HEK293 (cell line): ENCODE data around the gene RPRD2.

Experiments
- CTCF ChIA-PET: fragments of 350-600 bp; formaldehyde crosslinking; extraction: SDS; loops from one replicate; lab custom pipeline; 2021; ENCODE audit warnings: antibody characterized with exemption; lab: Yijun Ruan, JAX
- POLR2A ChIA-PET: fragments of 300-600 bp; formaldehyde crosslinking; extraction: SDS; loops from one replicate; lab custom pipeline; 2020; ENCODE audit warnings: antibody characterized with exemption, inconsistent platforms; lab: Yijun Ruan, JAX
- H3K27ac ChIP-seq: fragments of 200-500 bp; sonication (Bioruptor generic); 2 replicates; pipeline ENCODE4 v1.5.1; 2014; ENCODE audit warnings: low read depth, low read length, control low read depth, inconsistent platforms; ENCODE audit errors: extremely low read depth
- H3K36me3 ChIP-seq, 2 experiments: fragments of 200-500 bp in 1 of 2; sonication (Bioruptor generic) in 1 of 2; 1 replicate in 1 of 2; 2 replicates in 1 of 2; pipeline ENCODE4 v1.5.1; 2014 to 2017; ENCODE audit warnings: inconsistent platforms in 2 of 2, low read length in 2 of 2; ENCODE audit not compliant: control insufficient read depth in 2 of 2, insufficient read depth in 1 of 2
- H3K4me1 ChIP-seq: fragments of 200-500 bp; sonication (Bioruptor generic); 2 replicates; pipeline ENCODE4 v1.5.1; 2014; ENCODE audit warnings: mild to moderate bottlenecking, low read length, inconsistent platforms; ENCODE audit not compliant: control insufficient read depth, insufficient read depth
- H3K4me3 ChIP-seq: 2 replicates; pipeline ENCODE4 v1.5.1; 2011; ENCODE audit warnings: low read depth, mild to moderate bottlenecking, control low read depth, low read length, moderate library complexity
- H3K9me3 ChIP-seq: fragments of 200-500 bp; sonication (Bioruptor generic); 2 replicates; pipeline ENCODE4 v1.5.1; 2014; ENCODE audit warnings: low read depth, low read length, inconsistent platforms; ENCODE audit not compliant: control insufficient read depth, insufficient read depth
- MZF1 ChIP-seq: fragments of 450-650 bp; formaldehyde crosslinking; IDR thresholded peaks from 2 replicates; pipeline ENCODE4 v1.5.1; 2017; ENCODE audit warnings: missing biosample characterization, missing genetic modification characterization, borderline replicate concordance
- TCF7L2 ChIP-seq: IDR thresholded peaks from 2 replicates; pipeline ENCODE4 v1.6.1; 2011; ENCODE audit warnings: low read depth, mild to moderate bottlenecking, inconsistent platforms, low read length, moderate library complexity, borderline replicate concordance
- ZFP37 ChIP-seq: fragments of 450-650 bp; formaldehyde crosslinking; IDR thresholded peaks from 2 replicates; pipeline ENCODE4 v1.5.1; 2016; ENCODE audit warnings: missing biosample characterization, missing genetic modification characterization
- ZNF121 ChIP-seq: fragments of 450-650 bp; formaldehyde crosslinking; IDR thresholded peaks from 2 replicates; pipeline ENCODE4 v1.5.1; 2016; ENCODE audit warnings: missing biosample characterization, missing genetic modification characterization
- ZNF16 ChIP-seq: fragments of 450-650 bp; formaldehyde crosslinking; IDR thresholded peaks from 2 replicates; pipeline ENCODE4 v1.5.1; 2016; ENCODE audit warnings: low read depth, missing biosample characterization, missing genetic modification characterization
- ZNF19 ChIP-seq: fragments of 450-650 bp; formaldehyde crosslinking; IDR thresholded peaks from 2 replicates; pipeline ENCODE4; 2016; ENCODE audit warnings: missing biosample characterization, missing genetic modification characterization, low read depth
- ZNF292 ChIP-seq: fragments of 450-650 bp; formaldehyde crosslinking; IDR thresholded peaks from 2 replicates; pipeline ENCODE4 v1.5.1; 2016; ENCODE audit warnings: low read depth, missing biosample characterization, missing genetic modification characterization, borderline replicate concordance
- ZNF596 ChIP-seq: fragments of 450-650 bp; IDR thresholded peaks from 2 replicates; pipeline ENCODE4 v1.5.0; 2018; ENCODE audit warnings: missing biosample characterization, mild to moderate bottlenecking, missing genetic modification characterization, moderate library complexity
- ZNF843 ChIP-seq: fragments of 450-650 bp; formaldehyde crosslinking; IDR thresholded peaks from 2 replicates; pipeline ENCODE4 v1.5.1; 2016; ENCODE audit warnings: missing biosample characterization, missing genetic modification characterization
- ZXDB ChIP-seq: fragments of 450-650 bp; formaldehyde crosslinking; IDR thresholded peaks from 2 replicates; pipeline ENCODE4 v1.5.1; 2016; ENCODE audit warnings: missing biosample characterization, missing genetic modification characterization
- TF ChIP-seq, protein P1 (sequence below): fragments of 450-650 bp; formaldehyde crosslinking; IDR thresholded peaks from 2 replicates; pipeline ENCODE4 v1.5.1; 2016; ENCODE audit warnings: missing biosample characterization, missing genetic modification characterization, borderline replicate concordance
- TF ChIP-seq, protein P2 (sequence below): fragments of 450-650 bp; formaldehyde crosslinking; conservative IDR thresholded peaks from 2 replicates; pipeline ENCODE4 v1.5.1; 2016; ENCODE audit warnings: low read depth, missing biosample characterization, missing genetic modification characterization
- TF ChIP-seq, protein P3 (sequence below): IDR thresholded peaks from 2 replicates; pipeline ENCODE4 v1.6.1; 2011; ENCODE audit warnings: mild to moderate bottlenecking, low read depth, low read length, borderline replicate concordance
- TF ChIP-seq, protein P4 (sequence below): fragments of 450-650 bp; formaldehyde crosslinking; IDR thresholded peaks from 2 replicates; pipeline ENCODE4 v1.5.1; 2017; ENCODE audit warnings: missing biosample characterization, missing genetic modification characterization
- TF ChIP-seq, protein P5 (sequence below): fragments of 450-650 bp; formaldehyde crosslinking; IDR thresholded peaks from 2 replicates; pipeline ENCODE4 v1.5.1; 2016; ENCODE audit warnings: missing biosample characterization, missing genetic modification characterization, low read depth

Gene RPRD2

DNA sequence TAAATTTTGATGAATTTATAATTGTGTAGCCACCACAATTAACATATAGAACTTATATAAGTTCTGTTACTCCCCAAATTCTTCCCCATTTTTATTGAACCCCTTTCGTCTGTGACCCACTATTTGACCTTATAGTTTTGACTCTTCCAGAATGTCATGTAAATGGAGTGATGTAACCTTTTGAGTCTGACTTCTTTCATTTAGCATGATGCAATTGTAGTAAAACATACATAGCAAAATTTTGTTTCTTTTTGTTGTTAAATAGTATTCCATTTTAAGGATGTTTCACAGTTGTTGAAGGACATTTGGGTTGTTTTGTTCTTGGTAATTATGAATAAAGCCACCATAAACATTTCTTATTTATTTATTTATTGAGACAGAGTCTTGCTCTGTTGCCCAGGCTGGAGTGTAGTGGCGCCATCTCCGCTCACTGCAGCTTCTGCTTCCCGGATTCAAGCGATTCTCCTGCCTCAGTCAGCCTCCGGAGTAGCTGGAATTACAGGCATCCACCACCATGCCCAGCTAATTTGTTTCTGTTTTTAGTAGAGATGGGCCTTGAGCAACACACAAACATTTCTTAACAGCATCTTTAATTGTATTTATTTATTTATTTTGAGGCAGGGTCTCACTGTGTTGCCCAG, 33.6 kb downstream of the RPRD2 start:
- no peaks in the 10 kb centered on the region for H3K4me1 ChIP-seq
- TF ChIP-seq, protein P1, sequence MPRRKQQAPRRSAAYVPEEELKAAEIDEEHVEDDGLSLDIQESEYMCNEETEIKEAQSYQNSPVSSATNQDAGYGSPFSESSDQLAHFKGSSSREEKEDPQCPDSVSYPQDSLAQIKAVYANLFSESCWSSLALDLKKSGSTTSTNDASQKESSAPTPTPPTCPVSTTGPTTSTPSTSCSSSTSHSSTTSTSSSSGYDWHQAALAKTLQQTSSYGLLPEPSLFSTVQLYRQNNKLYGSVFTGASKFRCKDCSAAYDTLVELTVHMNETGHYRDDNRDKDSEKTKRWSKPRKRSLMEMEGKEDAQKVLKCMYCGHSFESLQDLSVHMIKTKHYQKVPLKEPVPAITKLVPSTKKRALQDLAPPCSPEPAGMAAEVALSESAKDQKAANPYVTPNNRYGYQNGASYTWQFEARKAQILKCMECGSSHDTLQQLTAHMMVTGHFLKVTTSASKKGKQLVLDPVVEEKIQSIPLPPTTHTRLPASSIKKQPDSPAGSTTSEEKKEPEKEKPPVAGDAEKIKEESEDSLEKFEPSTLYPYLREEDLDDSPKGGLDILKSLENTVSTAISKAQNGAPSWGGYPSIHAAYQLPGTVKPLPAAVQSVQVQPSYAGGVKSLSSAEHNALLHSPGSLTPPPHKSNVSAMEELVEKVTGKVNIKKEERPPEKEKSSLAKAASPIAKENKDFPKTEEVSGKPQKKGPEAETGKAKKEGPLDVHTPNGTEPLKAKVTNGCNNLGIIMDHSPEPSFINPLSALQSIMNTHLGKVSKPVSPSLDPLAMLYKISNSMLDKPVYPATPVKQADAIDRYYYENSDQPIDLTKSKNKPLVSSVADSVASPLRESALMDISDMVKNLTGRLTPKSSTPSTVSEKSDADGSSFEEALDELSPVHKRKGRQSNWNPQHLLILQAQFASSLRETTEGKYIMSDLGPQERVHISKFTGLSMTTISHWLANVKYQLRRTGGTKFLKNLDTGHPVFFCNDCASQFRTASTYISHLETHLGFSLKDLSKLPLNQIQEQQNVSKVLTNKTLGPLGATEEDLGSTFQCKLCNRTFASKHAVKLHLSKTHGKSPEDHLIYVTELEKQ (tag by site-specific recombination): no peak
- TF ChIP-seq, protein P2, sequence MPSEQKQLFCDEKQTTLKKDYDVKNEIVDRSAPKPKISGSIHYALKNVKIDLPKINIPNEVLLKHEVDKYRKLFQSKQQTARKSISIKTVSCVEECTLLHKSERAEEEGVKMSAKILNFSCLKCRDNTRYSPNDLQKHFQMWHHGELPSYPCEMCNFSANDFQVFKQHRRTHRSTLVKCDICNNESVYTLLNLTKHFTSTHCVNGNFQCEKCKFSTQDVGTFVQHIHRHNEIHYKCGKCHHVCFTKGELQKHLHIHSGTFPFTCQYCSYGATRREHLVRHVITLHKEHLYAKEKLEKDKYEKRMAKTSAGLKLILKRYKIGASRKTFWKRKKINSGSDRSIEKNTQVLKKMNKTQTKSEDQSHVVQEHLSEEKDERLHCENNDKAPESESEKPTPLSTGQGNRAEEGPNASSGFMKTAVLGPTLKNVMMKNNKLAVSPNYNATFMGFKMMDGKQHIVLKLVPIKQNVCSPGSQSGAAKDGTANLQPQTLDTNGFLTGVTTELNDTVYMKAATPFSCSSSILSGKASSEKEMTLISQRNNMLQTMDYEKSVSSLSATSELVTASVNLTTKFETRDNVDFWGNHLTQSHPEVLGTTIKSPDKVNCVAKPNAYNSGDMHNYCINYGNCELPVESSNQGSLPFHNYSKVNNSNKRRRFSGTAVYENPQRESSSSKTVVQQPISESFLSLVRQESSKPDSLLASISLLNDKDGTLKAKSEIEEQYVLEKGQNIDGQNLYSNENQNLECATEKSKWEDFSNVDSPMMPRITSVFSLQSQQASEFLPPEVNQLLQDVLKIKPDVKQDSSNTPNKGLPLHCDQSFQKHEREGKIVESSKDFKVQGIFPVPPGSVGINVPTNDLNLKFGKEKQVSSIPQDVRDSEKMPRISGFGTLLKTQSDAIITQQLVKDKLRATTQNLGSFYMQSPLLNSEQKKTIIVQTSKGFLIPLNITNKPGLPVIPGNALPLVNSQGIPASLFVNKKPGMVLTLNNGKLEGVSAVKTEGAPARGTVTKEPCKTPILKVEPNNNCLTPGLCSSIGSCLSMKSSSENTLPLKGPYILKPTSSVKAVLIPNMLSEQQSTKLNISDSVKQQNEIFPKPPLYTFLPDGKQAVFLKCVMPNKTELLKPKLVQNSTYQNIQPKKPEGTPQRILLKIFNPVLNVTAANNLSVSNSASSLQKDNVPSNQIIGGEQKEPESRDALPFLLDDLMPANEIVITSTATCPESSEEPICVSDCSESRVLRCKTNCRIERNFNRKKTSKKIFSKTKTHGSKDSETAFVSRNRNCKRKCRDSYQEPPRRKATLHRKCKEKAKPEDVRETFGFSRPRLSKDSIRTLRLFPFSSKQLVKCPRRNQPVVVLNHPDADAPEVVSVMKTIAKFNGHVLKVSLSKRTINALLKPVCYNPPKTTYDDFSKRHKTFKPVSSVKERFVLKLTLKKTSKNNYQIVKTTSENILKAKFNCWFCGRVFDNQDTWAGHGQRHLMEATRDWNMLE (tag by site-specific recombination): no peak
- TF ChIP-seq, protein P3, sequence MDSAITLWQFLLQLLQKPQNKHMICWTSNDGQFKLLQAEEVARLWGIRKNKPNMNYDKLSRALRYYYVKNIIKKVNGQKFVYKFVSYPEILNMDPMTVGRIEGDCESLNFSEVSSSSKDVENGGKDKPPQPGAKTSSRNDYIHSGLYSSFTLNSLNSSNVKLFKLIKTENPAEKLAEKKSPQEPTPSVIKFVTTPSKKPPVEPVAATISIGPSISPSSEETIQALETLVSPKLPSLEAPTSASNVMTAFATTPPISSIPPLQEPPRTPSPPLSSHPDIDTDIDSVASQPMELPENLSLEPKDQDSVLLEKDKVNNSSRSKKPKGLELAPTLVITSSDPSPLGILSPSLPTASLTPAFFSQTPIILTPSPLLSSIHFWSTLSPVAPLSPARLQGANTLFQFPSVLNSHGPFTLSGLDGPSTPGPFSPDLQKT: no peak
- TF ChIP-seq ZNF19 (tag by site-specific recombination) (no peak), ZNF843 (tag by site-specific recombination) (no peak), TCF7L2 (no peak), ZNF292 (tag by site-specific recombination) (no peak), ZFP37 (no peak), ZNF16 (no peak), ZXDB (no peak), ZNF121 (tag by site-specific recombination) (peak; percentile 47; the same call in 1 of the 2 replicates), MZF1 (tag by site-specific recombination) (no peak), ZNF596 (no peak)
- TF ChIP-seq, protein P4, sequence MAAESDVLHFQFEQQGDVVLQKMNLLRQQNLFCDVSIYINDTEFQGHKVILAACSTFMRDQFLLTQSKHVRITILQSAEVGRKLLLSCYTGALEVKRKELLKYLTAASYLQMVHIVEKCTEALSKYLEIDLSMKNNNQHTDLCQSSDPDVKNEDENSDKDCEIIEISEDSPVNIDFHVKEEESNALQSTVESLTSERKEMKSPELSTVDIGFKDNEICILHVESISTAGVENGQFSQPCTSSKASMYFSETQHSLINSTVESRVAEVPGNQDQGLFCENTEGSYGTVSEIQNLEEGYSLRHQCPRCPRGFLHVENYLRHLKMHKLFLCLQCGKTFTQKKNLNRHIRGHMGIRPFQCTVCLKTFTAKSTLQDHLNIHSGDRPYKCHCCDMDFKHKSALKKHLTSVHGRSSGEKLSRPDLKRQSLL (tag by site-specific recombination): no peak
- TF ChIP-seq, protein P5, sequence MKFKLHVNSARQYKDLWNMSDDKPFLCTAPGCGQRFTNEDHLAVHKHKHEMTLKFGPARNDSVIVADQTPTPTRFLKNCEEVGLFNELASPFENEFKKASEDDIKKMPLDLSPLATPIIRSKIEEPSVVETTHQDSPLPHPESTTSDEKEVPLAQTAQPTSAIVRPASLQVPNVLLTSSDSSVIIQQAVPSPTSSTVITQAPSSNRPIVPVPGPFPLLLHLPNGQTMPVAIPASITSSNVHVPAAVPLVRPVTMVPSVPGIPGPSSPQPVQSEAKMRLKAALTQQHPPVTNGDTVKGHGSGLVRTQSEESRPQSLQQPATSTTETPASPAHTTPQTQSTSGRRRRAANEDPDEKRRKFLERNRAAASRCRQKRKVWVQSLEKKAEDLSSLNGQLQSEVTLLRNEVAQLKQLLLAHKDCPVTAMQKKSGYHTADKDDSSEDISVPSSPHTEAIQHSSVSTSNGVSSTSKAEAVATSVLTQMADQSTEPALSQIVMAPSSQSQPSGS (tag by site-specific recombination): peak; percentile 51; the same call in 1 of the 2 replicates
- no peak overlapping the region for H3K4me3 ChIP-seq
- H3K27ac ChIP-seq: no peak overlapping the region
- H3K36me3 ChIP-seq: peaks cover 0 to 7% of the 10 kb centered on the region in 2 experiments; a peak in 1 of 3 replicates
- POLR2A ChIA-PET: no interaction called here
- no peaks in the 10 kb centered on the region for H3K9me3 ChIP-seq
- CTCF ChIA-PET: no interaction called here
